Astrocyte of the cerebellum (primary cell): ENCODE data around the gene NUP98.

Experiments
- DNase-seq: peaks from one replicate; pipeline ENCODE4 v3.0.0-alpha.2; 2011; ENCODE audit warnings: low read depth
- H3K4me3 ChIP-seq: 2 replicates; pipeline ENCODE4 v1.5.1; 2011; ENCODE audit warnings: mild to moderate bottlenecking, low read depth, low read length, moderate library complexity
- in situ Hi-C: cut with HindIII; loops from 2 replicates; pipeline ENCODE4 v1.10.0; 2017; ENCODE audit warnings: low sequenced_read_pairs
- TF ChIP-seq, protein P1 (sequence below): IDR thresholded peaks from 2 replicates; pipeline ENCODE4 v1.5.1; 2012; ENCODE audit warnings: low read length, low read depth, moderate library complexity, mild to moderate bottlenecking; ENCODE audit errors: missing control alignments

The NUP98 gene

DNA sequence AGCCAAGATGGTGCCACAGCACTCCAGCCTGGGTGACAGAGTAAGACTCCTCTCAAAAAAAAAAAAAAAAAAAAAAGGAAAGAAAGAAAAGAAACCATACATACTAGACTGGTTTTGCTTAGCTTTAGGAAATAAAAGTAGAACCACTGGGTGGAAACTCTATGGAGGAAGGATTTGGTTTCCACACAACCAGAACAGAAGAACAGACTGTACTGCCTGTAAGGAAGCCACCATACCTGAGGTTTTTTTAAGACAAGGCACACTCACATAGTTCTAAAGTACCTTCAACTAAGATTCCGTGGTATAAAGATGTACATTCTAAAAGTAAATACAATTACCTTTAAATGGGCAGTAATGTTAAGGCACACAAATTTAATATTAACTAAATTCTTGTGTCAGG lies 58.6 kb downstream of the NUP98 start:
- DNase-seq: no peak
- no peak overlapping the region for H3K4me3 ChIP-seq
- TF ChIP-seq, protein P1, sequence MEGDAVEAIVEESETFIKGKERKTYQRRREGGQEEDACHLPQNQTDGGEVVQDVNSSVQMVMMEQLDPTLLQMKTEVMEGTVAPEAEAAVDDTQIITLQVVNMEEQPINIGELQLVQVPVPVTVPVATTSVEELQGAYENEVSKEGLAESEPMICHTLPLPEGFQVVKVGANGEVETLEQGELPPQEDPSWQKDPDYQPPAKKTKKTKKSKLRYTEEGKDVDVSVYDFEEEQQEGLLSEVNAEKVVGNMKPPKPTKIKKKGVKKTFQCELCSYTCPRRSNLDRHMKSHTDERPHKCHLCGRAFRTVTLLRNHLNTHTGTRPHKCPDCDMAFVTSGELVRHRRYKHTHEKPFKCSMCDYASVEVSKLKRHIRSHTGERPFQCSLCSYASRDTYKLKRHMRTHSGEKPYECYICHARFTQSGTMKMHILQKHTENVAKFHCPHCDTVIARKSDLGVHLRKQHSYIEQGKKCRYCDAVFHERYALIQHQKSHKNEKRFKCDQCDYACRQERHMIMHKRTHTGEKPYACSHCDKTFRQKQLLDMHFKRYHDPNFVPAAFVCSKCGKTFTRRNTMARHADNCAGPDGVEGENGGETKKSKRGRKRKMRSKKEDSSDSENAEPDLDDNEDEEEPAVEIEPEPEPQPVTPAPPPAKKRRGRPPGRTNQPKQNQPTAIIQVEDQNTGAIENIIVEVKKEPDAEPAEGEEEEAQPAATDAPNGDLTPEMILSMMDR: no peak
- in situ Hi-C loops: no loop called here

DNA sequence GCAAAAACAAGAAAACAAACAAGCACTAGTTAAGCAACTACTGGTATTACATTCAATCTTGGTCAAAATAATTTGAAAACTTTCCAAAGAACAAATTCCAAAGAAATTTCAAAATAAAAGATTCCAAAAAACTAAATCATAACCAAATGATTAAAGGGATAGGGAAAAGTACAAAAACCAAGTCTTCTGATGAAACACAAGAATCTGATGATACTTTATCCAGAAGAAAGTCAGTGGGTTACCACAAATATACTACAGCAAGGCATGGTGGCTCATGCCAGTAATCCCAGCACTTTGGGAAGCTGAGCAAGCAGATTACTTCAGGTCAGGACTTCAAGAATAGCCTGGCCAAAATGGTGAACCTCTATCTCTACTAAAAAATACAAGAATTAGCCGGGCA lies 59.1 kb downstream of the NUP98 start:
- DNase-seq: no peak
- no peak overlapping the region for H3K4me3 ChIP-seq
- TF ChIP-seq, protein P1: no peak
- in situ Hi-C loops: no loop called here

DNA sequence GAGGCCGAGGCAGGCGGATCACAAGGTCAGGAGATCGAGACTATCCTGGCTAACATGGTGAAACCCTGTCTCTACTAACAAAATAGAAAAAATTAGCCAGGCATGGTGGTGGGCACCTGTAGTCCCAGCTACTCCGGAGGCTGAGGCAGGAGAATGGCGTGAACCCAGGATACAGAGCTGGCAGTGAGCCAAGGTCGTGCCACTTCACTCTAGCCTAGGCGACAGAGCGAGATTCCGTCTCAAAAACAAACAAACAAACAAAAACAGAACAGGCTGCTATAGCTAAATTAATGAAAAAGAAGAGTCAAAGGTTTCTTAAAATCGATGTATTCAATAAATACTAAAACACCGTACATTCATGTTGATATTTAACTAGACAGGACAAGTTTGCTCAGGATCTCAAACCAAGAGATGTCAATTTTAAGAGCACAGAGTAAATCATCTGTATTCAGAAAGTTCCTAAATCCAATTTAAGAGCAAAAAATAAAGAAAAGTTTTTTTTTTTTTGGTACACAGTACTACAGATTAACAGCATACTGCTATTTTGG lies 59.9 kb downstream of the NUP98 start:
- DNase-seq: no peak
- TF ChIP-seq, protein P1: no peak
- no peak overlapping the region for H3K4me3 ChIP-seq
- in situ Hi-C loops: no loop called here

DNA sequence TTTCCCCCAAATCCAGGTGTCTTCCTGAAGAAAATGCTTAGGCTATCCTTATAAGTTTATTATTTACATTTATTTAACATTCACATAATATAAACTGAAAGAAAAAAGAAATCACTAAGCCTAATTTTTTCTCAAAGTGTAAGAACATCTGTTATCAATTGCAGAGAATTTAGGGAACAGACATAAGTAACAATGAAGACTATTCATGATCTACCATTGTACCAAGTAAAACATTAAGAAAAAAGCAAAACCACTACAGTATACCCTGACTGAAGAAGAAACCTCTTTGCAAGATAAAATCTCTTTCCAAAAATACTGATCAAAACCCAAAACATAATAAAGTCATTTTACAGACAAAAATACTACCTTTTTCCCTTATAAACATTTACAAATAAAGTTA lies 60.5 kb downstream of the NUP98 start:
- no peak for DNase-seq
- H3K4me3 ChIP-seq: no peak overlapping the region
- in situ Hi-C loops: no loop called here
- TF ChIP-seq, protein P1: no peak

DNA sequence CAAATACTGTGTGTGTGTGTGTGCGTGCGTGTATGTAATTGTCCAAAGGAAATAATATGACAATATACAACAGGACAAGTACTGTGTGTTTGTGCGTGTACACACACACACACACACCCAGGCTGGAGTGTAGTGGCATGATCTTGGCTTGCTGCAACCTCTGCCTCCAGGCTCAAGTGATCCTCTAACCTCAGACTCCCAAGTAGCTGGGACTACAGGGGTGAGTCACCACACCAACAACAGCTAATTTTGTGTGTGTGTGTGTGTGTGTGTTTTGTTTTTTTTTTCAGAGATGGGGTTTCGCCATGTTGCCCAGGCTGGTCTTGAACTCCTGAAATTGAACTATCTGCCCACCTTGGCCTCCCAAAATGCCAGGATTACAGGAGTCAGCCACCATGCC lies 61.5 kb downstream of the NUP98 start:
- H3K4me3 ChIP-seq: no peak overlapping the region
- TF ChIP-seq, protein P1: no peak
- in situ Hi-C loops: no loop called here
- no peak for DNase-seq

DNA sequence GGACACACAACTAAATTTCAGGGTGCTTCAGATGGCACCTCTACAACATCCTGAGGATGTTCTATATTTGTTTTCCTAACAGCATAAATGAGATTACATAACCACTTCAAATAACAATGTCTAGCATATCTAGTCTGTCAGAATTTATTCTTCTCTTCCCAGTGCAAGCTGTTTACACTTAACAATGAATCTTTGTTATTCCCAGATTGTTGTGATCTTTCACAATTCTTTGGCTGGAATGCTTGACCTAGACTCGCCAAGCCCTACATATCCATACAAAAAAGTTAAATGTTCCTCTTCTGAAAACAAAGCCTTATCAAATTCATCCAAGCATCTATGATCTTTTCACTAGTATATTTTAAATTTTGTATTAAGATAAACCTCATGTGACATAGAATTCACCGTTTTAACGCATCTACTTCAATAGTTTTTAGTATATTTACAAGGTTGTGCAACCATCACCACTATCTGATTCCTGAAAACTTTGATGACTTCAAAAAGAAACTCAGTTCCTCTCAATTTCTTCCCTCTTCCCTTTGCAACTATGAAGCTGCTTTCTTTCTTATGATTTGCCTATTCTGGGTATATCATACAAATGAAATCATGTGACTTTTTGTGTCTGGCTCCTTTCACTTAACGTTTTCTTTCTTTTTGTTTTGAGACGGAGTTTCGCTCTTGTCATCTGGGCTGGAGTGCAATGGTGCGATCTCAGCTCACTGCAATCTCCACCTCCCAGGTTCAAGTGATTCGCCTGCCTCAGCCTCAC lies 64.5 kb downstream of the NUP98 start:
- TF ChIP-seq, protein P1: no peak
- H3K4me3 ChIP-seq: no peak overlapping the region
- DNase-seq: no peak
- in situ Hi-C loops: no loop called here
